Uterus (tissue), 4 donors: ENCODE measurements around the gene WWOX. TPM values are rescaled to one million over a fixed set of nuclear protein-coding genes. Genes with fewer than 3 reads are reported as not detected.

ENCODE experiments used
- DNase-seq, 2 donors: peaks; one replicate each; pipeline ENCODE4 v3.0.0-alpha.2; 2019 to 2020
- H3K27ac ChIP-seq, 2 donors: fragments of 200-600 bp; sonication (generic); 1 replicate in 1 of 2; 2 replicates in 1 of 2; pipeline ENCODE4 v1.5.1; 2016 to 2018
- H3K27me3 ChIP-seq, 2 donors: fragments of 200-600 bp; sonication (generic); one replicate each; pipeline ENCODE4 v1.5.1; 2018 to 2019; ENCODE audit warnings: control low read depth in 1 of 2
- H3K36me3 ChIP-seq, 2 donors: fragments of 200-600 bp; sonication (generic); one replicate each; pipeline ENCODE4 v1.5.1; 2019; ENCODE audit warnings: control low read depth in 1 of 2
- H3K4me1 ChIP-seq, 2 donors: fragments of 200-600 bp; sonication (generic); one replicate each; pipeline ENCODE4 v1.5.1; 2018 to 2019; ENCODE audit warnings: control low read depth in 1 of 2
- H3K4me3 ChIP-seq, 2 donors: fragments of 200-600 bp; sonication (generic); 1 replicate in 1 of 2; 2 replicates in 1 of 2; pipeline ENCODE4 v1.5.1; 2018 to 2019; ENCODE audit warnings: mild to moderate bottlenecking in 1 of 2
- H3K9me3 ChIP-seq, 2 donors: fragments of 200-600 bp; sonication (generic); one replicate each; pipeline ENCODE4 v1.5.1; 2019; ENCODE audit warnings: control low read depth in 1 of 2
- POLR2A ChIP-seq, 2 donors: fragments of 450-650 bp; IDR thresholded peaks; one replicate each; pipeline ENCODE4 v1.6.1; 2016; ENCODE audit warnings: antibody characterized with exemption in 2 of 2, mild to moderate bottlenecking in 1 of 2, moderate library complexity in 1 of 2
- intact Hi-C: fragments of 100-400 bp; cut with DNase I; formaldehyde crosslinking; loops from one replicate; pipeline ENCODE4 v1.15.1; 2023; ENCODE audit warnings: low total_unique reads
- total RNA-seq, 4 donors: library from RNA; depleted of rRNA in 3 of 4; stranded (reverse); fragments of >200 nt in 3 of 4; gene quantifications; one replicate each; pipeline versions ENCODE4 v1.1.0 to v1.2.4, GENCODE V29; 2014 to 2023
- TF ChIP-seq, protein P1 (sequence below), 4 experiments: fragments of 200-600 bp in 2 of 4; fragments of 450-650 bp in 2 of 4; sonication (generic) in 2 of 4; IDR thresholded peaks; one replicate each; pipeline ENCODE4 v1.5.1; 2016 to 2019; ENCODE audit warnings: antibody characterized with exemption in 4 of 4, mild to moderate bottlenecking in 2 of 4, moderate library complexity in 1 of 4
- donor health status: DM: yes; HTN: yes; CAD: no.

WWOX gene
- total RNA-seq, 4 donors from 2014 or later: 34.1 to 99.9 (median 55.8) TPM

DNA sequence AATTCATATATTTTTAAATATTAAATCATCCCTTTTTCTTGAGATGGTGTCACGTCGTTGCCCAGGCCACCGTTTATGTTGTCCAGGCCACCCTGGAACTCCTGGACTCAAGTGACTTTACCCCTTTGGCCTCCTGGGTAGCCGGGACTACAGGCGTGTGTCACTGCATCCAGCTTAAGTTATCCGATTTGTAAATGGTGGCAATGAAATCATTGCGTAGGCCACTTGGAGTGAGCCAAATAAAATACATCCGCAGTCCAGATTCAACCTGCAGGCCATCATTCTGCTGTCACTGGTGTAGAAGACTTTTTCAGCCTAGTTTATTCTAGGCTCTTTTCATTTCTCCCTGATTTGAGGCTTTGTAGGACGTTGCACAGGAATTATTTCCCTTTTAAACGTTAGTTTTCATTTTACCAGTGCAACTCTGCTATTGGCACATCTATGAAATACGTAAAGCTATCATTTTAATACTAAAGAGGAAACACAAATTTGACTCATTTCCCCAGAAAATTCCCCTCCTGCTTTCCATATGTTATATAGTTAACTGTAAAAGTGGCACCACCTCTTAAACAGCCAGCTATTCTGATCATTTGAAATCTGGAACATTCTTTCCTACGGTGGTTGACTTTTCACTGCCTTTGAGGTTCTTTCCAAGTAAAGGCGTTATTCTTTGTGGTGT, 1051.3 kb downstream of the WWOX start:
- H3K27ac ChIP-seq: no peak overlapping the region
- H3K27me3 ChIP-seq: no peaks in the 10 kb centered on the region
- no peaks in the 10 kb centered on the region for H3K36me3 ChIP-seq
- TF ChIP-seq POLR2A (IDR thresholded peaks at IDR 0.05): no peak
- TF ChIP-seq, protein P1, sequence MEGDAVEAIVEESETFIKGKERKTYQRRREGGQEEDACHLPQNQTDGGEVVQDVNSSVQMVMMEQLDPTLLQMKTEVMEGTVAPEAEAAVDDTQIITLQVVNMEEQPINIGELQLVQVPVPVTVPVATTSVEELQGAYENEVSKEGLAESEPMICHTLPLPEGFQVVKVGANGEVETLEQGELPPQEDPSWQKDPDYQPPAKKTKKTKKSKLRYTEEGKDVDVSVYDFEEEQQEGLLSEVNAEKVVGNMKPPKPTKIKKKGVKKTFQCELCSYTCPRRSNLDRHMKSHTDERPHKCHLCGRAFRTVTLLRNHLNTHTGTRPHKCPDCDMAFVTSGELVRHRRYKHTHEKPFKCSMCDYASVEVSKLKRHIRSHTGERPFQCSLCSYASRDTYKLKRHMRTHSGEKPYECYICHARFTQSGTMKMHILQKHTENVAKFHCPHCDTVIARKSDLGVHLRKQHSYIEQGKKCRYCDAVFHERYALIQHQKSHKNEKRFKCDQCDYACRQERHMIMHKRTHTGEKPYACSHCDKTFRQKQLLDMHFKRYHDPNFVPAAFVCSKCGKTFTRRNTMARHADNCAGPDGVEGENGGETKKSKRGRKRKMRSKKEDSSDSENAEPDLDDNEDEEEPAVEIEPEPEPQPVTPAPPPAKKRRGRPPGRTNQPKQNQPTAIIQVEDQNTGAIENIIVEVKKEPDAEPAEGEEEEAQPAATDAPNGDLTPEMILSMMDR (IDR thresholded peaks at IDR 0.05): no peak
- H3K4me3 ChIP-seq: no peak overlapping the region
- intact Hi-C loops: no loop called here
- DNase-seq: no peak
- no peaks in the 10 kb centered on the region for H3K4me1 ChIP-seq
- no peaks in the 10 kb centered on the region for H3K9me3 ChIP-seq

DNA sequence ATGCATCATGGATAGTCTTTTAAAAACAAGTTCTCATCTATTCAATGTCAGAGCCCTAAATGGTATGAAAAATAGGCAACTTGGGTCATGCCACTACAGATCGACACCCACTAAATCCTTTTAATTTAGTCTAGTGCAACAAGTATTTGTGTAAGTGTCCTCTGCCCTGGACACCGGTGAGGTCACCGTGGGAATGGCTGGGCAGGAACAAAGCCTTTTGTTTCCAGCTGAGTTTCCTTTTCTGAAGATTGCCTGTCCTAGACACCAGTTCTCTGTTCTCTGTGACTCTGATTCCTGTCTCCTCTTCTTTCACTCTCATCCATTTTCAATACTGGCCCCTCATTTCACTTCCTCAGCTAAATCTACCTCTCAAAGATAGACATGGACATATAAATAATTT, 1054.6 kb downstream of the WWOX start:
- TF ChIP-seq POLR2A (IDR thresholded peaks at IDR 0.05): no peak
- TF ChIP-seq, protein P1 (IDR thresholded peaks at IDR 0.05): no peak
- Histone ChIP-seq H3K36me3 (no peaks in the 10 kb centered on the region), H3K4me1 (no peaks in the 10 kb centered on the region), H3K9me3 (no peaks in the 10 kb centered on the region), H3K4me3 (no peak overlapping the region), H3K27me3 (no peaks in the 10 kb centered on the region), H3K27ac (no peak overlapping the region)
- intact Hi-C loops: no loop called here
- DNase-seq: no peak

DNA sequence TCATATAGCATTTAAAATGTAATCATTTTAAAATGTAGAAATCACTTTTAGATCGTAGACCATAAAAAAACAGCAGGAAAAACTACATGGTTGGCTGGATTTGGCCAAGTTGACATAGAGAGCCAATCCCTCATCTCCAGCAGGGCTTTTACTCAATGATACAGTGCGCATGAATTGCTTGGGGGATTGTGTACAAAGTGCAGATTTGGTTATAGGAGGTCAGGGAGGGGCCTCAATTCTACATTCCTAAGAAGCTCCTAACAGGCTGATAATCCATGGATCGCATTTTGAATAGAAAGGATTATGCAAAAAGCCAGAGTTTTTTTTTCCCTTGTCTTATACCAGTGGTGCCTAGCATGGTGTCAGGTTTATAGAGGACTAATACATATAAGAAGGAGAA, 1056.0 kb downstream of the WWOX start:
- no peak for DNase-seq
- intact Hi-C loops: no loop called here
- Histone ChIP-seq H3K27me3 (no peaks in the 10 kb centered on the region), H3K4me3 (no peak overlapping the region), H3K9me3 (no peaks in the 10 kb centered on the region), H3K36me3 (no peaks in the 10 kb centered on the region), H3K4me1 (no peaks in the 10 kb centered on the region), H3K27ac (no peak overlapping the region)
- TF ChIP-seq, protein P1 (IDR thresholded peaks at IDR 0.05): no peak
- no peak for TF ChIP-seq POLR2A (IDR thresholded peaks at IDR 0.05)

DNA sequence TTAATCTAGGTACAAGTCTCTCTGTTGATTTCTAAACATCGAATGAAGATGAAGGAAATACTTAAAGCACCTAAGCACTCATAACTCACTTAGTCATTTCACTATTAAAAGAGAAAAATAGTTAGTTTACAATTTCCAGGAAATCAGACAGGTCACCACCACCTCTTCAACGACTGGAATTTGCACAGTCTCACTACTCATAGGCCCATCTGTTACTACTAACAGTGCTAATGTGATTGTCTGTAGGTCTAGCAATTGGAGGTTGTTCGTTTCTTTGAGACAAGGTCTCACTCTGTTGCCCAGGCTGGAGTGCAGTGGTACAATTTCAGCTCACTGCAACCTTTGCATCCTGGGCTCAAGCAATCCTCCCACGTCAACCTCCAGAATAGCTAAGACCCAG, 1056.5 kb downstream of the WWOX start:
- no peaks in the 10 kb centered on the region for H3K4me1 ChIP-seq
- H3K4me3 ChIP-seq: no peak overlapping the region
- no peaks in the 10 kb centered on the region for H3K27me3 ChIP-seq
- H3K36me3 ChIP-seq: no peaks in the 10 kb centered on the region
- no peak for DNase-seq
- H3K9me3 ChIP-seq: no peaks in the 10 kb centered on the region
- H3K27ac ChIP-seq: no peak overlapping the region
- TF ChIP-seq POLR2A (IDR thresholded peaks at IDR 0.05): no peak
- TF ChIP-seq, protein P1 (IDR thresholded peaks at IDR 0.05): no peak
- intact Hi-C loops: no loop called here

DNA sequence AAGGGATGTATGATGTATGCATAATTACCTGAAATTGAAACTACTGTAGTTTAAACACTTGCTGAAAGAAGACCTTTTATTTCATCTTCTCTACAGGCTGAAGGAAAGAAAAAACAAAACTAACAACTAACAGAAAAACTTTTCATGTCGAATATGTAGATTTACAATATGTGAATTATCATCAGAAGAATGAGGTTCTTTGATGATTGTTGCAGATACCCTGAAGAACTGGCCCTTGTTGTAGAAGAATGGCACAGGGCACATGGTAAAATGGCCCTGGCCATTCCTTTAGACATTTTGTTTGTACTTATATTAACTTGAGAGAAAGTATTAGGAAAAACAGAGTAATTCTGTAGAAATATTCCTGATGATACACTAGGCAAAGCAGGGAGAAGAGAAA, 1057.3 kb downstream of the WWOX start:
- Histone ChIP-seq H3K27me3 (no peaks in the 10 kb centered on the region), H3K36me3 (no peaks in the 10 kb centered on the region), H3K4me1 (no peaks in the 10 kb centered on the region), H3K27ac (no peak overlapping the region), H3K4me3 (no peak overlapping the region), H3K9me3 (no peaks in the 10 kb centered on the region)
- TF ChIP-seq POLR2A (IDR thresholded peaks at IDR 0.05): no peak
- TF ChIP-seq, protein P1 (IDR thresholded peaks at IDR 0.05): no peak
- no peak for DNase-seq
- intact Hi-C loops: no loop called here
